HG02610 (cell line): Measurements from ENCODE around the gene ZNF787.
"Not testable (repeated sequence)": the region's sequence is repeated elsewhere in the genome, so short reads cannot be mapped to it uniquely, and the experiment has no call there.

ENCODE experiments used
- ATAC-seq: cut with Tn5 transposase; IDR thresholded peaks from one replicate; pipeline ENCODE4 v1.9.1; 2021; ENCODE audit warnings: mild to moderate bottlenecking, moderate library complexity; ENCODE audit not compliant: unreplicated experiment

ZNF787 gene

GRCh38 chr19:56107626-56108351 is 13.3 kb downstream of the ZNF787 start:
- ATAC-seq: no peak

GRCh38 chr19:56106993-56107392 is 14.1 kb downstream of the ZNF787 start:
- ATAC-seq: no peak

DNA sequence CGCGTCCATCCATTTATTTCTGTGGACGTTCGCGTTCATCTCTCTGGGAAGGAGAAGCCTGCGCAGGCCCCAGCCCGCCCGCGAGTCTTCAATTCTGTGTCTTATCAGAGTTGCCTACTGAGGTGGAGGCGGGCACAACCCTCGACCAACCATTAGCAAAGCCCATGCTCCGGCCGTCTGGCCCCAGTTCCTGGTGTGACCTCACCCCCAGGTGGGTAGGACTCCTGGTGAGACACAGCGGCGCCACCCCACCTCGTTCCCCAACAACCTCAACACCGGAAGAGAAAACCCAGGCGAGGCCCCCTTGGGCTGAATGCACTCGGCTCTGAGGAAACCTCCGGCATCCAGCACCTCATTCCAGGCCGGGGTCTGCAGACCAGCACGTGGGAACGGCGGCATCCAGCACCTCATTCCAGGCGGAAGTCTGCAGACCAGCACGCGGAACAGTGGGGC is 14.7 kb downstream of the ZNF787 start:
- ATAC-seq: no peak

- ATAC-seq: not testable (repeated sequence)
These were observed 15.2 kb downstream of the ZNF787 start for GRCh38 chr19:56105831-56106396.

DNA sequence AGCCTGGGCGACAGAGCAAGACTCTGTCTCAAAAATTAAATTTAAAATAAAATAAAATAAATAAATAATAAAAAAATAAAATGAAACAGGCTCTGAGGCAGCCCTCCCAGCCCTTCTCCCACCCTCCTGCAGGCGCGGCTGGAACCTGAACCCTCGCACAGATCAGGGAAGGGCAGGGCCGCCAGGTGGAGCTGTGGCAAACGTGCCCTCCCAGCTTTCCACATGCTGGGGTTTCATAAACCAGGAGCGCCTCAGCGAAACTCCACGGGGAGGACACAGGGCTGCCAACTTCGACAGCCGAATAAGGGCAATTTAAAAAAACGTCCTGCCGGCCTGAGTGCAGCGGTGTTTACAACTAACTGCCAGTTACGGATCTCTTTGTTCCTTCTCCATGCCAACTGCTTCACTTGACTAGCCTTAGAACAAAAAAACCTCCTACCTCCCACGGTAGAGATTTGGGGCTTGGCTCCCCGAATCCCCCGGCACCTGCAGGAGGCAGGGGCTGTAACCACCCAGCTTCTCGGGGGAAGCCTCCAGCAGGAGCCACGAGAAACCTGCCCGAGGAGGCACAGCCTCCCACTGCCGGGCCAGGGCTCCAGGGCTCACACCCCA is 15.9 kb downstream of the ZNF787 start:
- no peak for ATAC-seq

DNA sequence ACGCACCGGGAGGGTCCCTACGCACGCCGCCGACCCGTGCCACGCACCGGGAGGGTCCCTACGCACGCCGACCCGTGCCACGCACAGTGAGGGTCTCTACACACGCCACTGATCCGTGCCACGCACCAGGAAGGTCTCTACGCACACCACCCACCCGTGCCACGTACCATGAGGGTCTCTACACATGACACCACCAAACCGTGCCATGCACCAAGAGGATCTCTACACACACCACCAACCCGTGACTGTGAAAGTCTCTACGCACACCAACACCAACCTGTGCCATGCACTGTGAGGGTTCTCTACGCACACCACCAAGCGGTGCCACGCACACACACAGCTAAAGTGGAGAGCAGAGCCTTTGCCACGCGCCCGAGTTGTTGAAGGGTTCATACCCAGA is 16.7 kb downstream of the ZNF787 start:
- no peak for ATAC-seq

DNA sequence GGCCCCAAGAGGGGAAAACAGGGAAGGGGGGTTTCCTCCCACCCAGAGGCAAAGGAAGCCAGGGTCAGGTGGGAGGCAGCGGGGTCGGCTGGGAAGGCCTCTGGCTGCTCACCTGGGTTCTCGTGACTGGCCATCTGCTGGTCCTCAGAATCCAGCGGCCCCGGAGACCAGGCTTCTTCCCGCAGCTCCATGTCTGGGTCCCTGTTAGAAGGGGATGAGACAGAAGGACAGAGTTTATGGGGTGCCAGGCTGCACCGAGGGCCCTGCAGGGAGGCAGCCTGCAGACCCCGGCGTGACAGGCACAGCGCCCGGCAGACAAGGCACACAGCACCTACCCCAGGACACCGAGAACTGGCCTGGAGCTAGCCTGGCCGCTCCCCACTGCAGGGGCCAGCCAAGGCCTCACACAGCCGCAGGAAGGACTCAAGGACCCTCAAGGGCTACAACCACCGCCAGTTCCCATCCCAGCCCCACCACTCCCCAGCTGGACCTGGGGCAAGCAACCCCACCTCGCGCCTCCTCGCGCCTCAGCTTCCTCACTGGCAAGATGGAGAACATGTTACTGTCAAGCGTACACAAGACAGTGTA is 18.0 kb downstream of the ZNF787 start:
- ATAC-seq: no peak

GRCh38 chr19:56101746-56102535 is 19.2 kb downstream of the ZNF787 start:
- no peak for ATAC-seq

DNA sequence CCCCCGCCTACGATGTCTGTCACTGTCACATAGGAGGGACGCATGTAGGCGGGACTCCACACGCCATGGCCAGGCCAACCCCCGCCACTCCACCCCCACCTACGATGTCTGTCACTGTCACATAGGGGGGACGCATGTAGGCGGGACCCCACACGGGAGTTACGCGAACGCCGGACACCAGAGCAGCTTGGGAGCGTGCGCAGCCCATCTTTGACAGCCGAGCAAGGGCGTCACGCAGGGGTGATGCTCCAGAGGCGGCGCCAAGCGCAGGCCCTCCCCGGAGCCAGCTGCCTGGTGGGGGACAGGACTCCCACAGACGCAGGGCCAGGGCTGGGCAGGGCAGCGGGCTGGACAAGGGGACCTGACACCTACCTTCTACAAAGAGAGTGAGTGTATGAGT is 20.0 kb downstream of the ZNF787 start:
- ATAC-seq: no peak

DNA sequence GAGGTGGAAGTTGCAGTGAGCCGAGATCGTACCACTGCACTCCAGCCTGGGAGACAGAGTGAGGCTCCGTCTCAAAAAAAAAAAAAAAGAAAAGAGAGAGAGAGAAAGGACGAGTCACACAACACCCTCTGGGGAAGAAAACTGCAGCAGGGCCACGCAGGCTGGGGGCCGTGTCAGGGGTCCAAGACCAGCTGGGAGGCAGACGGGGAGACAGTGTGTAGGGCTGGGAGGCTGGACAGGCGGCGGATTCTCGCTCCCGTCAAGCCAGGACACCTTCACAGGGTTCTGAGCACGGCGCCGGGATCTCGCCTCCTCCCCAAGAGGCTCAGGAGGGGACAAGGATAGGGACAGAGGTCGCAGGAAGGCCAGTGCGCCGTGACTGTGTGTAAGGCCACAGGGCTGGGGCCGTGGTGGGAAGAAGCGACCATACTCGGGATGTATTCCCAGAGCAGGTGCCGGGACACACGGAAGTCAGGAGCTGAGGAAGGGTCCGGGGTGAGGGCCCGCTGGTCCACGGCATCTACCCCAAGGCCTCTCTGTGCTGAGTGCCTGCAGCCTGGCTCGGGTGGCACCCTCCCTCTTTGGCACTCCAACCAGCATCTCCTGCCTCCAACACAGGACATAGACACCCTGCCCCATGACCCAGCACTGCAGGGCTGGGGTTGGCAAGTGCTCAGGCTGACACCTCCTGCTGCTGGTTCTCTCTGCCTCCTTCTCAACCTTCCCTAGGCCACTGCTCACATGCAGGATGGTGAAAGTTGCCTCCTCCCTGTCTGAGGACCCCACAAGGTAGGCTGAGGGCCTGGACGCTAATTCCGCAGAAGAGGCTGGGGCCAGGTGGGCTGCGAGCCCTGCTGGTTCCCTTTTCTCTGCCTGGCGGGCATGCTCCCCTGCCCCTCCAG is 21.2 kb downstream of the ZNF787 start:
- ATAC-seq: no peak

DNA sequence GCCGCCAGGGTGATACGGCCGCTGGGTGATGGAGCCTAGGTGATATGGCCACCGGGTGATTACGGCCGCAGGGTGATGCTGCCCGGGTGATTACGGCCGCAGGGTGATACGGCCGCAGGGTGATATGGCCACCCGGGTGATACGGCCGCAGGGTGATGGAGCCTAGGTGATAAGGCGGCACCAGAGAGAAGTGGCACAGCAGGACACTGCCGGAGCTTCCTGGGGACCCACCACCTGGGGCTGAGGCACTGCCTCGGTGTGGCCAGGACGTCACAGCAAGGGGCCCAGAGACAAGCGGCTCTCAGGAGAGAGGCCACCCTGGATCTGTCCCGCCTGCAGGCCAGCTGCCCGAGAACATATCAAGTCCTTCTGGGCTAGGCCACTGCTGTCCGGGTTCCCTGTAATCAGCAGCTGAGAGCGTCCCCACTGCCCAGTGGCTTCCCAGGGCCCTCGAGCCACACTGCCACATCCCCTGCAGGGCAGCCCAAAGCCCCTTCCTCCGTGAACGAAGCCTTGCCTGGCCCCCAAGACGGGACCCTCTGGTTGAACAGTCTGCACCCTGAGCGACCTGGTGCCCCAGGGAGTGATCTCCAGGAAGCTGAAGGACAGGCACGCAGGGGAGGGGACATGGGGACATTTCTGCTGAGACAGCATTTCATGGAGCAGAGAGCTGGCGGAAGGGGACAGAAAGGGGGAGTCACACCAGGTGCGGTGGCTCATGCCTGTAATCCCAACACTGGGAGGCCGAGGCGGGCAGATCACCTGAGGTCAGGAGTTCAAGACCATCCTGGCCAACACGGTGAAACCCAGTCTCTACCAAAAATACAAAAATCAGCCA is 22.1 kb downstream of the ZNF787 start:
- ATAC-seq: no peak

DNA sequence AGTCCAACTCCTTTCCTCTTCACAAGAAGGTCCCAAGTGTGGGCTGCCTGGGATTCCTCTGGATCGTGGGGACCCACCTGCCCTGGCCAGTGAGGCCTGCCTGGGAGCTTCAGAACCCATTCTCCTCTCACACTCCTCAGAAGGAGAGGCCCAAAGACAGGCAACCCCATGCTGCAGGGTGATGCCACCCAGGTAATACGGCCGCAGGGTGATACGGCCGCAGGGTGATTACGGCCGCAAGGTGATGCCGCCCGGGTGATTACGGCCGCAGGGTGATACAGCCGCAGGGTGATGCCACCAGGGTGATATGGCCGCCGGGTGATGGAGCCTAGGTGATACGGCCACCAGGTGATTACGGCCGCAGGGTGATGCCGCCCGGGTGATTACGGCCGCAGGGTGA is 22.9 kb downstream of the ZNF787 start:
- not testable (repeated sequence) for ATAC-seq

GRCh38 chr19:56097776-56098175 is 23.3 kb downstream of the ZNF787 start:
- no peak for ATAC-seq

DNA sequence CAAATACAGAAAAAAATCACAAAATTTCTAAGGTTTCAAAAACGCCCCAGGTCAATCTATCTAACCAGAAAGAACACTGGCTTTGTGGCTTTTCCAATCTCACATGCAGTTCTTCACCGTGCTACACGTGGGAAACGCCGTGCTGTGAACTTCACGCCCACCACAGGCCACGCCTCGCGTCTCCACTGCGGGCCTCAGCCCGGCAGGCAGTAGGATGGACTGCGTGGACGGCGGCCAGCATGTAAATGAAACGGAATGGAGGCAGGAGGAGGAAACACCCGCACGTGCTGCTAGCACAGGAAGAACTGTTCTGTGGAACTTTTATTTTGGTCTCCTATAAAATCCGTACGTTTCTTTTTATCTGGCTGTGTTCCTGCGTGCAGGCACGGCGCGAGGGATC is 23.8 kb downstream of the ZNF787 start:
- ATAC-seq: no peak

GRCh38 chr19:56096665-56097064 is 24.4 kb downstream of the ZNF787 start:
- no peak for ATAC-seq

GRCh38 chr19:56094449-56094848 is 26.6 kb downstream of the ZNF787 start:
- no peak for ATAC-seq

DNA sequence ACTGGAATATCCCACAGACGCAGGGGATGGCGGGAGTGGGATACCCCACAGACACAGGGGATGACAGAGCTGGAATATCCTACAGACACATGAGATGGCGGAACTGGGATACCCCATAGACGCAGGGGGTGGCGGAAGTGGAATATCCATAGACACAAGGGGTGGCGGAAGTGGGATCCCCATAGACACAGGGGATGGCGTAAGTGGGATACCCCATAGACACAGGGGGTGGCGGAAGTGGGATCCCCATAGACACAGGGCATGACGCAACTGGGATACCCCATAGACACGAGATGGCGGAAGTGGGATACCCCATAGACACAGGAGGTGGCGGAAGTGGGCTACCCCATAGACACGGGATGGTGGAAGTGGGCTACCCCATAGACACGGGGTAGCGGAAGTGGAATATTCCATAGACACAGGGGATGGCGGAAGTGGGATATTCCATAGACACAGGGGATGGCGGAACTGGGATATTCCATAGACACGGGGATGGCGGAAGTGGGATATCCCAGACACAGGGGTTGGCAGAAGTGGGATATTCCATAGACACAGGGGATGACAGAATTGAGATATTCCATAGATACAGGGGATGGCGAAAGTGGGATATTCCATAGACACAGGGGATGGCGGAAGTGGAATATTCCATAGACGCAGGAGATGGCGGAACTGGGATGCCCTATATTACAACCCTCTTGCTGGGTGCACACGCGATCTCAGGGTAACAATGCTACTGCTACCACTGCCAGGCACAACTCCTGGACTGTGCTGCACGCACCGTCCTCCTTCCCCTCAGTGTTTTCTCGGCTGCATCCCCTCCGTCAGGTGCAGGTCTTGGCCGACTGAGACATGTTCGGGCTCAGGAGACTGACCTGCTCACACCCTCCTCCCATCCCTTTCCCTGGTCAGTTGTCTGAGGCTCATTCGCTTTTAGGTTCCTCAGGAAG is 28.1 kb downstream of the ZNF787 start:
- ATAC-seq: no peak
